LNCaP clone FGC (cell line): ENCODE data around the gene CUL2.
"Not testable (repeated sequence)": the region's sequence is repeated elsewhere in the genome, so short reads cannot be mapped to it uniquely, and the experiment has no call there.

Experiments used
- DNase-seq: peaks from one replicate; pipeline ENCODE4 v3.0.0-alpha.2; 2011; ENCODE audit warnings: low read depth
- H3K4me3 ChIP-seq: 2 replicates; pipeline ENCODE4 v1.5.1; 2011; ENCODE audit warnings: mild to moderate bottlenecking, low read depth, low read length, control low read depth
- CTCF ChIP-seq: IDR thresholded peaks from 2 replicates; pipeline ENCODE4 v1.5.1; 2012; ENCODE audit warnings: mild to moderate bottlenecking; ENCODE audit not compliant: control insufficient read depth, insufficient read depth; ENCODE audit errors: extremely low read depth

The CUL2 gene

GRCh38 chr10:34998940-34999339, 91.2 kb downstream of the CUL2 start:
- no peak overlapping the region for H3K4me3 ChIP-seq
- no peak for DNase-seq
- TF ChIP-seq CTCF: no peak

GRCh38 chr10:34996843-34997242, 93.3 kb downstream of the CUL2 start:
- H3K4me3 ChIP-seq: no peak overlapping the region
- DNase-seq: no peak
- TF ChIP-seq CTCF: no peak

GRCh38 chr10:34995925-34996324, 94.2 kb downstream of the CUL2 start:
- no peak overlapping the region for H3K4me3 ChIP-seq
- DNase-seq: no peak
- no peak for TF ChIP-seq CTCF

- DNase-seq: peak; percentile 43
- peak; percentile 79 for TF ChIP-seq CTCF
- no peak overlapping the region for H3K4me3 ChIP-seq
Measured at GRCh38 chr10:34994565-34995142, 95.5 kb downstream of the CUL2 start.

- no peak for TF ChIP-seq CTCF
- no peak overlapping the region for H3K4me3 ChIP-seq
- no peak for DNase-seq
Measured at GRCh38 chr10:34993782-34994181, 96.4 kb downstream of the CUL2 start.

- DNase-seq, H3K4me3 ChIP-seq: not testable (repeated sequence)
Measured at GRCh38 chr10:34991117-34991516, 99.0 kb downstream of the CUL2 start.

- H3K4me3 ChIP-seq: no peak overlapping the region
- DNase-seq: no peak
- no peak for TF ChIP-seq CTCF
Measured at GRCh38 chr10:34988397-34989067, 101.6 kb downstream of the CUL2 start.
